ENCODE results near the gene NKAIN2. TPM values are rescaled to one million over a fixed set of nuclear protein-coding genes. Genes with fewer than 3 reads are reported as not detected.

The NKAIN2 gene
- total and polyA plus RNA-seq, 9 of the 15 experiments (the other 6 are each of a cell fraction or from before 2014, with no cell fraction given), result not detected

DNA sequence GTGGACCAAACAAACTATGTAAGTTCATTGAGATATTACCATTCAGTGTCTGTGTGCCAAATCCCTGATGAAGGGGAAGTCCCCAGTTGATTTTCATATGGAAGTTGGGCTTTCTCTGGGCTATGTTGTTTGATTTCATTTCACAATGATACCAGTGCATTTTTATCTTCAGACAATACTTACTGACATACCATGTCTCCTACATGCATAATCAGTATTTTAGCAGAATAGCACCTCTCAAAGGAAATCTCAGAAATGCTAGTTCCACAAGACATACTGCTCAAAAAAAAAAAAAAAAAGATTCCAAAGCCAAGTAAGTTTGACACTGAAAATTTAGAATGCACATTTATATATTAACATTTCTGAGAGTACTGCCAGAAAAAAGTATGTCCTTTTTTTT, 989.7 kb downstream of the NKAIN2 start:
- FAIRE-seq, result no peak
- Histone ChIP-seq H3K9ac (ENCODE audit: insufficient read depth in 1 of 2, low read depth in 2 of 2, low read length in 2 of 2) (no peak overlapping the region), H3K9me1 (ENCODE audit: control insufficient read depth, insufficient read depth, low read length) (no peaks in the 10 kb centered on the region), H3K4me1 (replicated peaks in 1 of 2; ENCODE audit: control insufficient read depth in 2 of 2, insufficient read depth in 2 of 2, low read length in 2 of 2) (no peaks in the 10 kb centered on the region), H2AFZ (ENCODE audit: low read depth, low read length) (no peak overlapping the region), H3K4me2 (ENCODE audit: insufficient read depth, low read length) (no peak overlapping the region), H4K20me1 (replicated peaks; ENCODE audit: control insufficient read depth, insufficient read depth, low read length) (no peaks in the 10 kb centered on the region), H3K27me3 (ENCODE audit: control insufficient read depth in 2 of 2, insufficient read depth in 2 of 2, low read length in 2 of 2) (no peaks in the 10 kb centered on the region), H3K9me3 (replicated peaks; ENCODE audit: control insufficient read depth, insufficient read depth, low read depth, low read length) (no peaks in the 10 kb centered on the region), H3K79me2 (ENCODE audit: control insufficient read depth, insufficient read depth, low read length) (no peaks in the 10 kb centered on the region), H3K27ac (ENCODE audit: extremely low read depth, low read depth, low read length) (no peak overlapping the region), H3K4me3 (no peak overlapping the region), H3K36me3 (ENCODE audit: control insufficient read depth, insufficient read depth, low read length) (no peaks in the 10 kb centered on the region)
- intact Hi-C loops (cut with micrococcal nuclease), result no loop called here
- in situ Hi-C loops (cut with MboI), result no loop called here
- no TSS peak for BruUV-seq (replicated peaks)
- TF ChIP-seq HCFC1 (IDR thresholded peaks at IDR 0.05; ENCODE audit: low read depth, low read length), result no peak
- TF ChIP-seq POLR2B (IDR thresholded peaks at IDR 0.05; ENCODE audit: low read depth, partially characterized antibody), result no peak
- TF ChIP-seq, protein P1, sequence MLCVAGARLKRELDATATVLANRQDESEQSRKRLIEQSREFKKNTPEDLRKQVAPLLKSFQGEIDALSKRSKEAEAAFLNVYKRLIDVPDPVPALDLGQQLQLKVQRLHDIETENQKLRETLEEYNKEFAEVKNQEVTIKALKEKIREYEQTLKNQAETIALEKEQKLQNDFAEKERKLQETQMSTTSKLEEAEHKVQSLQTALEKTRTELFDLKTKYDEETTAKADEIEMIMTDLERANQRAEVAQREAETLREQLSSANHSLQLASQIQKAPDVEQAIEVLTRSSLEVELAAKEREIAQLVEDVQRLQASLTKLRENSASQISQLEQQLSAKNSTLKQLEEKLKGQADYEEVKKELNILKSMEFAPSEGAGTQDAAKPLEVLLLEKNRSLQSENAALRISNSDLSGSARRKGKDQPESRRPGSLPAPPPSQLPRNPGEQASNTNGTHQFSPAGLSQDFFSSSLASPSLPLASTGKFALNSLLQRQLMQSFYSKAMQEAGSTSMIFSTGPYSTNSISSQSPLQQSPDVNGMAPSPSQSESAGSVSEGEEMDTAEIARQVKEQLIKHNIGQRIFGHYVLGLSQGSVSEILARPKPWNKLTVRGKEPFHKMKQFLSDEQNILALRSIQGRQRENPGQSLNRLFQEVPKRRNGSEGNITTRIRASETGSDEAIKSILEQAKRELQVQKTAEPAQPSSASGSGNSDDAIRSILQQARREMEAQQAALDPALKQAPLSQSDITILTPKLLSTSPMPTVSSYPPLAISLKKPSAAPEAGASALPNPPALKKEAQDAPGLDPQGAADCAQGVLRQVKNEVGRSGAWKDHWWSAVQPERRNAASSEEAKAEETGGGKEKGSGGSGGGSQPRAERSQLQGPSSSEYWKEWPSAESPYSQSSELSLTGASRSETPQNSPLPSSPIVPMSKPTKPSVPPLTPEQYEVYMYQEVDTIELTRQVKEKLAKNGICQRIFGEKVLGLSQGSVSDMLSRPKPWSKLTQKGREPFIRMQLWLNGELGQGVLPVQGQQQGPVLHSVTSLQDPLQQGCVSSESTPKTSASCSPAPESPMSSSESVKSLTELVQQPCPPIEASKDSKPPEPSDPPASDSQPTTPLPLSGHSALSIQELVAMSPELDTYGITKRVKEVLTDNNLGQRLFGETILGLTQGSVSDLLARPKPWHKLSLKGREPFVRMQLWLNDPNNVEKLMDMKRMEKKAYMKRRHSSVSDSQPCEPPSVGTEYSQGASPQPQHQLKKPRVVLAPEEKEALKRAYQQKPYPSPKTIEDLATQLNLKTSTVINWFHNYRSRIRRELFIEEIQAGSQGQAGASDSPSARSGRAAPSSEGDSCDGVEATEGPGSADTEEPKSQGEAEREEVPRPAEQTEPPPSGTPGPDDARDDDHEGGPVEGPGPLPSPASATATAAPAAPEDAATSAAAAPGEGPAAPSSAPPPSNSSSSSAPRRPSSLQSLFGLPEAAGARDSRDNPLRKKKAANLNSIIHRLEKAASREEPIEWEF (CRISPR knock-in tag; IDR thresholded peaks at IDR 0.05), result no peak
- TF ChIP-seq KDM4B (IDR thresholded peaks at IDR 0.05; ENCODE audit: borderline replicate concordance in 2 of 2, low read depth in 1 of 2), result no peak
- TF ChIP-seq NCOA6 (IDR thresholded peaks at IDR 0.05), result no peak
- TF ChIP-seq ZNF133 (CRISPR knock-in tag; IDR thresholded peaks at IDR 0.05), result no peak
- no peak for TF ChIP-seq ZNF740 (CRISPR knock-in tag; IDR thresholded peaks at IDR 0.05)
- no peak for TF ChIP-seq ZNF740 (tag; IDR thresholded peaks at IDR 0.05)
- TF ChIP-seq ZFP36 (IDR thresholded peaks at IDR 0.05; ENCODE audit: low read depth, low read length, partially characterized antibody), result no peak
- ATAC-seq, result no peak
- DNase-seq (ENCODE audit: extremely low read depth in 1 of 4, low spot score in 3 of 4), result no peak
- ChIA-PET POLR2A (no interaction called here), CTCF (ENCODE audit: low intra/inter-chr PET ratio) (interaction anchor here (0.6 kb wide), 1 partner anchor 913 kb away, joined by 4 read pairs; no protein-coding TSS in a partner anchor)
